ENCODE measurements around the gene SIAH3. TPM values are rescaled to one million over a fixed set of nuclear protein-coding genes. Genes with fewer than 3 reads are reported as not detected.

SIAH3 gene
- total RNA-seq, 1 experiment from 2014 or later: not detected

- no peaks in the 10 kb centered on the region; a peak in 1 of 7 replicates for H3K36me3 Mint-ChIP-seq (ENCODE audit: insufficient read depth in 1 of 3, low read depth in 3 of 3)
- Histone ChIP-seq H3K4me1 (ENCODE audit: insufficient read depth, low read length) (no peaks in the 10 kb centered on the region), H3K23me2 (ENCODE audit: insufficient read length, low read depth, low read length, poor library complexity, severe bottlenecking) (no peaks in the 10 kb centered on the region), H3K27ac (ENCODE audit: insufficient read length, low read depth, low read length) (no peak overlapping the region), H3K9ac (ENCODE audit: extremely low read depth, insufficient read length, low read length) (no peak overlapping the region), H4K91ac (ENCODE audit: insufficient read length, low read depth, low read length) (no peak overlapping the region), H2BK120ac (ENCODE audit: low read depth, low read length, poor library complexity, severe bottlenecking) (no peak overlapping the region), H3K18ac (ENCODE audit: insufficient read length, low read depth, low read length) (no peak overlapping the region), H2BK5ac (ENCODE audit: insufficient read length, low read length) (no peak overlapping the region), H3K79me1 (ENCODE audit: insufficient read depth, low read depth, low read length, poor library complexity, severe bottlenecking) (no peaks in the 10 kb centered on the region), H3K4ac (ENCODE audit: low read depth, low read length) (no peak overlapping the region), H3K79me2 (ENCODE audit: insufficient read depth, low read length) (no peaks in the 10 kb centered on the region), H3K27me3 (ENCODE audit: insufficient read depth, low read length) (no peaks in the 10 kb centered on the region), H3K56ac (ENCODE audit: insufficient read length, low read depth, low read length) (no peak overlapping the region), H4K8ac (replicated peaks; ENCODE audit: insufficient read length, low read depth, low read length) (no peak overlapping the region), H3K23ac (ENCODE audit: insufficient read length, low read depth, low read length) (no peak overlapping the region), H4K5ac (ENCODE audit: insufficient read length, low read depth, low read length) (no peak overlapping the region), H3K14ac (ENCODE audit: insufficient read depth, low read length) (no peak overlapping the region), H2BK12ac (ENCODE audit: insufficient read length, low read depth, low read length) (no peak overlapping the region), H2BK20ac (ENCODE audit: low read depth, low read length, poor library complexity, severe bottlenecking) (no peak overlapping the region), H3K4me2 (ENCODE audit: insufficient read depth, insufficient read length, low read length) (no peak overlapping the region), H2AK5ac (ENCODE audit: insufficient read length, low read length) (no peak overlapping the region), H4K20me1 (ENCODE audit: control insufficient read depth, insufficient read depth, insufficient read length) (no peaks in the 10 kb centered on the region), H2AFZ (ENCODE audit: low read length) (no peak overlapping the region), H3T11ph (ENCODE audit: low read length) (peak overlapping the region; percentile 29), H2BK15ac (ENCODE audit: low read depth, low read length) (no peak overlapping the region), H3K9me3 (ENCODE audit: control insufficient read depth, low read depth, low read length) (no peaks in the 10 kb centered on the region)
- peaks cover 9 to 16% of the 10 kb centered on the region in 2 experiments for H3K4me1 Mint-ChIP-seq
- no peak overlapping the region for H3K27ac Mint-ChIP-seq
- H3K27me3 Mint-ChIP-seq (ENCODE audit: low read depth): peaks cover 8% of the 10 kb centered on the region
- no peak overlapping the region for H3K4me3 Mint-ChIP-seq
- DNase-seq: no peak
- H3K9me3 Mint-ChIP-seq: peaks cover 0 to 3% of the 10 kb centered on the region in 2 experiments; a peak in 1 of 5 replicates
- no CpG with 5 or more reads among the region's 5 CpGs for WGBS (ENCODE audit: extremely low coverage, insufficient read length, low lambda C conversion rate)
- TF ChIP-seq, protein P1, sequence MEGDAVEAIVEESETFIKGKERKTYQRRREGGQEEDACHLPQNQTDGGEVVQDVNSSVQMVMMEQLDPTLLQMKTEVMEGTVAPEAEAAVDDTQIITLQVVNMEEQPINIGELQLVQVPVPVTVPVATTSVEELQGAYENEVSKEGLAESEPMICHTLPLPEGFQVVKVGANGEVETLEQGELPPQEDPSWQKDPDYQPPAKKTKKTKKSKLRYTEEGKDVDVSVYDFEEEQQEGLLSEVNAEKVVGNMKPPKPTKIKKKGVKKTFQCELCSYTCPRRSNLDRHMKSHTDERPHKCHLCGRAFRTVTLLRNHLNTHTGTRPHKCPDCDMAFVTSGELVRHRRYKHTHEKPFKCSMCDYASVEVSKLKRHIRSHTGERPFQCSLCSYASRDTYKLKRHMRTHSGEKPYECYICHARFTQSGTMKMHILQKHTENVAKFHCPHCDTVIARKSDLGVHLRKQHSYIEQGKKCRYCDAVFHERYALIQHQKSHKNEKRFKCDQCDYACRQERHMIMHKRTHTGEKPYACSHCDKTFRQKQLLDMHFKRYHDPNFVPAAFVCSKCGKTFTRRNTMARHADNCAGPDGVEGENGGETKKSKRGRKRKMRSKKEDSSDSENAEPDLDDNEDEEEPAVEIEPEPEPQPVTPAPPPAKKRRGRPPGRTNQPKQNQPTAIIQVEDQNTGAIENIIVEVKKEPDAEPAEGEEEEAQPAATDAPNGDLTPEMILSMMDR (conservative IDR thresholded peaks at IDR 0.05): no peak
These were observed 8.7 kb upstream of the SIAH3 start for GRCh38 chr13:45860240-45860639.
